CD4-positive, alpha-beta T cell treated with Interleukin-12 subunit alpha and Interleukin-12 subunit beta, for 1 hour (primary cell): ENCODE results near the gene COQ2.
"Not testable (repeated sequence)": the region's sequence is repeated elsewhere in the genome, so short reads cannot be mapped to it uniquely, and the experiment has no call there.

Experiments used
- DNase-seq: peaks from one replicate; pipeline ENCODE4 v3.0.0-alpha.2; 2020

COQ2 gene

DNA sequence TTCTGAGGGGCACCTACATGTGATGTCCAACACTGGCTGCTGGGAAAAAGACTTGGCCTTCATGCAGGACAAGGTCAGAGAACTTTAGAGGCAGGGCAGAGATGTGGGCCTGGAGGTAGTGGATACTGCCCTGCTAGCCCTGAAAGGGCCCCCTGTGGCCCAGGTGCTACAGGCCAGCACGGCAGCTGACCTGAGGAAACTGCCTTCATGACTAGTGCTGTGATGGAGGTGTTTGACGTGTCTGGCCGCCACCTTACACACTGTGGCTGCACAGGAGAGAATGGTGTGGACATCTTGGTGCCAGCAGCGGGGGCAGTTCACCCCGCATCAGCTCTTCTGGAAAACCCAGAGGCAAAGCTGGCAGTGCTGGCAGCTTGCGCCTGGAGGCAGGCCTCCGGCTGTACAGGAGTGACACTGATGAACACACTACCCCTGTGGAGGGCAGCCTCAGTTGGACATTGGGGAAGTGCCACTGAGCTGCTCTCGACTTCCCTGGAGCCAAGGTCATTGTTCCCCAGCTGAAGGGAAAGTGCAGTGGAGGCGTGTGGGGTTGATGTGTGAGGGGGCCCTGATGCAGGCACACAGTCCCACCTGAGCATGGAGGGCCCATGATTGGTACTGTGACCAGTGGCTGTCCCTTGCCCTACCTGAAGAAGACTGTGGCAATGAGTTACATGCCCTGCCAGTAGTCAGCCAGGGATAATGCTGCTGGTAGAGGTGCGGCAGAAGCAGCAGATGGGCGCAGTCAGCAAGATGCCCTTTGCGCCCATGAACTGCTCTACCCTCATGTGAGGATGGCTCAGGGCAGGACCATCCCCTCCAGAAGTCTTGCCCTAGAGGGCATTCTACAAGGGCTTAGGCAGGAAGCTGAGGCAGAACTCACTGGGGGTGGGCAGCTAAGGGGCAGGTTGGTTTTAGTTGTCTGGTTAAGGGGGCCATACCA, 36.9 kb downstream of the COQ2 start:
- DNase-seq, result no peak

DNA sequence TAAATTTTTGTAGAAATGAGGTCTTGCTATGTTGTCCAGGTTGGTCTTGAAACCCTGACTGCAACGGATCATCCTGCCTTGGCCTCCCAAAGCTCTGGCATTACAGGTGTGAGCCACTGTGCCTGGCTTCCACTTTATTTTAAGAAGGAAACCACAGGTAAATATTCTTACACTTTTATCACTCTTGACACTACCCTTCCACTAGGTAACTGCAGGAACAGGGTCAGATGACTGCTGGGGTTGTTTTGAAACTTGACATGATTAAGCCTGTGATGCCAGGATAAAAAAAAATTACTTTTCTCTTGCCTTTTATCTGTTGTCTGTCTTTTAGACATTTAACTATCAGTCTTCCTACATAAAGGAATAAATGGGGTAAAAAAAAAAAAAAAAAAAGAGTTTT, 43.5 kb downstream of the COQ2 start:
- no peak for DNase-seq

DNA sequence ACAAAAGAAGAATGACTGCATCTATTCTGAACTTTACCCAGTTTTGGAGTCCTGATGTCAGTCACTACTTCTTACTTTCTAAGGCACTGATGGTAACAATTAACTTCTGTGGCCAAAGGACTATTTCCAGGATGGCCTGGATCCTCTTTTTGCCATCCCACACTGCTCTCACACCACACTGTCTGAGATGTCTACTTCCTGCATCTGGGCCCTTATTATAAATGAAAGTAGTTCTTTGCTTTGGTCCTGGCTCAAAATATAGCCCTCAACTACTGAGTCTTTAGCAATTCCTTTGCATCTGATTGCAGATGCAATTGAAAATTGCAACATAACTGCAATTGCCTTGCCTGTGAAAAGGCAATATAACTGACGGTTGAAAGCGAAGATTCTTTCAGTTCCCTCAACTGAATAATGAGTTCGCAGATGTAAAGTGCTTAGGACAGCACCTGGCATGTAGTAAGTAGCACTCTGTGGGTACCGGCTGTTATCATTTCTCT, 44.2 kb downstream of the COQ2 start:
- no peak for DNase-seq

DNA sequence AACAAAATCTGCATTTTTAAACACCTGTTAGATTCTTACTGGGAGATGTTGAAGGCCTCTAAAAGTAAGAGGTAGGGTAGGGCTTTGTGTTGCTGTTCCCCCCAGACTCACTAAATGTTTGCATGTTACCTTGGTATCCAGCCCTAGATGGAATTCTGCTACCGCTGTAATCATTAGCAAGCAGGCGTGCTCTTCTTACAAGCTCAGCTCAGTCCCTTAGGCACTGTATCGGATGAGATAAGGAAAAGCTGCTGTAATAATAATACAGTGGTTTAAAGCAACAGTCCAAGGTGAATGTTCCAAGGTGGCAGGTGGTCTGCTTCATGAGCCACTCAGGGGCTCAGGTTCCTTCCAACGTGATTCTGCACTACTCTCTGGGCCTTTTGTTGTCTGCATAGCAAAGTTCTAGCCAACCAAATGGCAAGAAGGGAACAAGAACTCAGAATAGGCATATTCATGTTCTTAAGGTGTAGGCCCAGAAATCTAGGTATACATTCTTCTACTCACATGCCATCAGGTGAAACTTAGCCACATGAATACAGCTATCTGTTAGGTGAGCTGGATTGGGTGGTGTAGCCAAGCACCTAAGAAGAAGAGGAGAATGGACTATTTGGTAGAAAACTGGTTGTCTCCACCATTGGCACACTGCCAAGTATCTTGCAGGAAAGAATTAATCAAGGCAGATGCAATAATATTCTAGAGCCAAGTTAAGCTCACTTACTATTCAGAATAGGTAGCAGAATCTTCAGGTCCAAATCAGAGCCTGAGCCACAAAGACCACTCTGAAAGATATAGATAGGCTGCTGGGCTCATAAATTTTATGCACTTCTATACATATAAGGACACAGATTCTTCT, 46.0 kb downstream of the COQ2 start:
- DNase-seq, result no peak

- DNase-seq, result no peak
These were observed 47.0 kb downstream of the COQ2 start for GRCh38 chr4:83237591-83237990.

- DNase-seq, result peak; percentile 54
These were observed 48.9 kb downstream of the COQ2 start for GRCh38 chr4:83235645-83236133.

GRCh38 chr4:83234902-83235644, 49.5 kb downstream of the COQ2 start:
- DNase-seq, result no peak

GRCh38 chr4:83234387-83234786, 50.2 kb downstream of the COQ2 start:
- not testable (repeated sequence) for DNase-seq

GRCh38 chr4:83232082-83232481, 52.5 kb downstream of the COQ2 start:
- DNase-seq, result no peak

DNA sequence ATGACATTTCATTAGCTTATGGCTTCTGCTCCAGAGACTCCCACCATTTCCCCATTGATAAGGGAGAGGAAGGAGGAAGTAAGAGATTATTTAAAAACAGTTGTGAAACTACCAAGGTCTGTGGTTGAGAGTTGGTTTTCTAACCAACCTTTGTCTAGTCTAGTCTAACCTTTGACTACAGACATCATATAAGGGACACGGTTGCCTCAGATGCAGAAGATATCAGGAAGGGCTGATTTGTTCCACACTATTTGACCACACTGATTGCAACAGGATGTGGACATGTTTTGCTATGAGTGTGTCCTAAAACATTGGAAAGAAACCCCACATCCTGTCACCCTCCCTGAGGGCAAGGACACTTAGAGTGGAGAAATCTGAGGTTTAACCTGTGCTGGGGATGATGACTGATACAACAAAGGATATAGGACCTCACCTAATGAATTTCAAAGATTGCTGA, 53.0 kb downstream of the COQ2 start:
- DNase-seq, result peak; percentile 34

DNA sequence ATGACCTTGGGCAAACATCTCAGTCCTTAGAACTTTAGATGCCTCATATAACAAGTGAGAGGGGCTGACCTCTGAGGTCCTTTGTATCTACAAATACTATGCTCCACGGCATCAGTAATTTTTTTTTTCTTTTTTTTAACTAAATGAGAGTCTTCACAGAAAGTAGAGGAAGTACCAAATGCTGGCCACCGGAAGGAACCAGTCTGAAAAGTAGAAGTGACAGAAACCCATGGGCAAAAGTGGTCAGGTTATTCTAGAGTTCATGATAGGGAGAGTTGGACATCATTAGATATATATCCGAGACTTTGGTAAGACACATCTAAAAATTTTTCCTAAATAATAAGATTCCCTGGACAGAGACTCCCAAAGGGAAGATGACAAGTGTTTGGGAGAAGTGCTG, 53.7 kb downstream of the COQ2 start:
- no peak for DNase-seq

DNA sequence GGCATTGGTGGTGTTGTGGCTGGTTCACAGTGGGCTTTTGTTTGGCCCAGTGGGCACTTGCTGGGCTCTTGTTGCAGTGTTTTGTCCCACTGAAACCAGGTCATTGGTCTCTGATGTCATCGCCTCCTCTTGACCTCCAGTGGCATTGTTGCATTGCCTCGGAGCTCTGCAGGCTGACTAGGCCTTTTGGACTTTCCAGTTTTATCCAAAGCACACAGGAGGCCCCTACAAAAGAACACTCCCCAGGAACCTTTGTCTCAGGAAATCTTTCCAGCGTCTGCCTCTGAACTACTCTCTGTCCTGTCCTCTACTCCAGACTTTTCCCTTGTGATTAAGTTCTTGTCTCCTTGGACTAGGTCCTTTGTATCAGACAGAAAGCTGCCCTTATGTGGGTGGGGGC, 54.8 kb downstream of the COQ2 start:
- DNase-seq, result no peak

DNA sequence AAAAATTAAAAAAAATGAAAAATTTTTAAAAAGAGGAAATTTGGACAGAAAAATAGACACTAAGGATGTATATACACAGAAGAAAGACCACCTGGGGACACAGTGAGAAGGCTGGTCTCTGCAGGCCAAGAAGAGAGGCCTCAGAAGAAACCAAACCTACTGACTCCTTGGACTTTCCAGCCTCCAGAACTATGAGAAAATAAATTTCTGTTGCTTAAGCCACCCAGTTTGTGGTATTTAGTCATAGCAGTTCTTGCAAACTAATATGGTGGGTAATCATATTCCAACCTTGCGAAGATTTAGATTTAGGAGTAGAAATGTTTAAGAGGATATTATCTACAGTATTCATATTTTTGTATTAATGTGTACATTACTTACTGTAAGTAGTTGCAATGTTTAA, 56.4 kb downstream of the COQ2 start:
- DNase-seq, result no peak

DNA sequence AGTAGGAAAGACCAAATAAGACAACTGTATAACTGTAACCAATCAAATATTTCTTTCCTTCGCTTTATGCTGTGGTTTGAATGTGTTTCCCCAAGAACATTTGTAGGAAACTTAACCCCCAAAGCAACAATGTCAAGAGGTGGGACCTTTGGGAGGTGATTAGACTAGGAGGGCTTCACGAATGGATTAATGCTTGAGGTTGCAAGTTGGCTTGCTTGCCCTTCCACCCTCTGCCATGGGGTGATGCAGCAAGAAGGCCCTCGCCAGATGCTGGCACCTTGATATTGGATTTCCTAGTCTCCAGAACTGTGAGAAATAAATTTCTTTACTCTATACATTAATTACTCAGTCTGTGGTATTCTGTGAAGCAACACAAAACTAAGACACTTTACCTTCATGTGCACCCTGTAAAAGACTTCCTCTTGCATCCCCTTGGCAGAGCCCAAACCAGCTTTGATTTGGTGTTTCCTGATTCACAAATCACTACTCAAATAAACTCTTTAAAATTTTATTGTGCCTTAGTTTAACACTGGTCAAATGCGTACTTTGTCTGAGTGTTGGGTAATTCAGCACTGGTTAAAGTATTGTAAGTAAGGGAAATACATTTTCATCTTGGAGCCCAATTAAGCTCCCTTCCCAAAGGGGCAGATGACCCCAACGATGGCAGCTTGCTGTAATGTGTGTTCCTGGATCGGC, 59.9 kb downstream of the COQ2 start:
- DNase-seq, result no peak

- DNase-seq, result no peak
These were observed 60.8 kb downstream of the COQ2 start for GRCh38 chr4:83223781-83224180.

DNA sequence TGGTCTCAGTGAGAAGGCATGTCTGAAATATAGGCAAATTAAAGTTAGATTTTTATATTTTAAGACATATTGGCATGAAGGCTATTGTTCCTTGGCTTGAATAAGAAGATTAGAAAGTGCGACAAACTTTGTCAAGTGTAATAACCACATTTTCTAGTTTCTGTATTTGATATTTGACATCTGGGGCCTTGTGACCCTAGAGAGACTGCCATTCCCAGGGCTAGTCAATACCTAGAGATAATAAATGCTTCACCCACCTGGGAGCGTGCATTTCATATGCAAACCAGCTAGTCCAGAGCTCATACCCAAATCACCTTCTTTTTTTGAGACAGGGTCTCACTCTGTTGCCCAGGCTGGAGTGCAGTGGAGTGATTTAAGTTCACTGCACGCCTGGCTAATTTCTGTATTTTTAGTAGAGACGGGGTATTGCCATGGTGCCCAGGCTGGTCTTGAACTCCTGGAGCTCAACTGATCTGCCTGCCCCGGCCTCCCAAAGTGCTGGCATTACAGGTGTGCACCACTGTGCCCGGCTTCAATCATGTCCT, 62.6 kb downstream of the COQ2 start:
- no peak for DNase-seq

- DNase-seq, result peak; percentile 38
These were observed 65.0 kb downstream of the COQ2 start for GRCh38 chr4:83219344-83220331.

GRCh38 chr4:83217721-83218522, 66.7 kb downstream of the COQ2 start:
- DNase-seq, result peak; percentile 85

- DNase-seq, result no peak
These were observed 67.5 kb downstream of the COQ2 start for GRCh38 chr4:83216959-83217683.
